PC-3 (cell line): ENCODE measurements around the gene WEE1. TPM values are rescaled to one million over a fixed set of nuclear protein-coding genes. Genes with fewer than 3 reads are reported as not detected.
"Not testable (repeated sequence)": the region's sequence is repeated elsewhere in the genome, so short reads cannot be mapped to it uniquely, and the experiment has no call there.

Source experiments
- ATAC-seq: fragments of 200-7000 bp; cut with Tn5 transposase; 2 replicates; pipeline ENCODE4 v1.9.1; 2020; ENCODE audit warnings: mild to moderate bottlenecking, moderate library complexity
- BruUV-seq: library from RNA; stranded (reverse); fragments of 400-500 nt; replicated peaks from 2 replicates; lab custom pipeline; 2021; lab: Mats Ljungman, UMichigan
- CTCF ChIA-PET: fragments of 300-600 bp; sonication (Branson Sonifier 250); formaldehyde crosslinking; loops from one replicate; lab custom pipeline; 2022; ENCODE audit warnings: antibody characterized with exemption; lab: Charles Lee
- POLR2A ChIA-PET: fragments of 300-600 bp; sonication (Branson Sonifier 250); formaldehyde crosslinking; loops from one replicate; lab custom pipeline; 2022; ENCODE audit warnings: antibody characterized with exemption; ENCODE audit not compliant: unreplicated experiment; lab: Charles Lee
- DNase-seq: peaks from one replicate; pipeline ENCODE4 v3.0.0-alpha.2; 2015
- H2AFZ ChIP-seq: fragments of 300-600 bp; sonication (generic); 2 replicates; pipeline ENCODE4 v1.6.0; 2016; ENCODE audit warnings: antibody characterized with exemption, low read length
- H3F3A ChIP-seq: fragments of 300-600 bp; sonication (generic); one replicate; pipeline ENCODE4 v1.6.0; 2017; ENCODE audit warnings: antibody characterized with exemption, low read length, control low read depth, mild to moderate bottlenecking; ENCODE audit not compliant: unreplicated experiment
- H3K27ac ChIP-seq: fragments of 300-600 bp; sonication (generic); 2 replicates; pipeline ENCODE4 v1.5.1; 2016; ENCODE audit warnings: mild to moderate bottlenecking, low read length
- H3K27me3 ChIP-seq: fragments of 300-600 bp; sonication (generic); 2 replicates; pipeline ENCODE4 v1.6.1; 2016; ENCODE audit warnings: low read length, mixed read lengths
- H3K36me3 ChIP-seq: fragments of 300-600 bp; sonication (generic); 2 replicates; pipeline ENCODE4 v1.6.1; 2016; ENCODE audit warnings: low read depth, mixed run types, low read length, mixed read lengths
- H3K4me1 ChIP-seq: fragments of 300-600 bp; sonication (generic); 2 replicates; pipeline ENCODE4 v1.5.1; 2016; ENCODE audit warnings: low read length; ENCODE audit not compliant: insufficient read depth
- H3K4me2 ChIP-seq: fragments of 300-600 bp; sonication (generic); 2 replicates; pipeline ENCODE4 v1.6.0; 2016; ENCODE audit warnings: low read length
- H3K4me3 ChIP-seq: fragments of 300-600 bp; sonication (generic); 2 replicates; pipeline ENCODE4 v1.5.1; 2016; ENCODE audit warnings: mild to moderate bottlenecking, low read length, mixed read lengths
- H3K79me2 ChIP-seq: fragments of 300-600 bp; sonication (generic); 2 replicates; pipeline ENCODE4 v1.6.1; 2017; ENCODE audit warnings: low read length, mixed read lengths
- H3K9ac ChIP-seq: fragments of 300-600 bp; sonication (generic); 2 replicates; pipeline ENCODE4 v1.6.0; 2016; ENCODE audit warnings: mild to moderate bottlenecking, low read length
- H3K9me2 ChIP-seq: fragments of 300-600 bp; sonication (generic); replicated peaks from 2 replicates; pipeline ENCODE4 v1.6.1; 2016; ENCODE audit warnings: mixed run types, low read length, mixed read lengths
- H3K9me3 ChIP-seq: fragments of 300-600 bp; sonication (generic); 2 replicates; pipeline ENCODE4 v1.6.1; 2016; ENCODE audit warnings: low read length, mixed read lengths
- H4K20me1 ChIP-seq: fragments of 300-600 bp; sonication (generic); 2 replicates; pipeline ENCODE4 v1.6.1; 2016; ENCODE audit warnings: low read length, mixed read lengths
- EZH2 ChIP-seq: fragments of 300-600 bp; sonication (generic); IDR thresholded peaks from one replicate; pipeline ENCODE4 v1.6.1; 2017; ENCODE audit warnings: antibody characterized with exemption, mild to moderate bottlenecking, low read length; ENCODE audit not compliant: unreplicated experiment
- EZH2phosphoT487 ChIP-seq: fragments of 300-600 bp; sonication (generic); IDR thresholded peaks from 2 replicates; pipeline ENCODE4 v1.6.1; 2018; ENCODE audit warnings: mild to moderate bottlenecking, antibody characterized with exemption, low read length, borderline replicate concordance
- intact Hi-C: fragments of 100-400 bp; cut with micrococcal nuclease; formaldehyde crosslinking; loops from 2 replicates; pipeline ENCODE4 v1.9.0; 2023
- total RNA-seq: library from RNA; depleted of rRNA; stranded (reverse); fragments of >200 nt; gene quantifications from 2 replicates; pipeline ENCODE4 v1.2.3, GENCODE V29; 2014
- TF ChIP-seq, protein P1 (sequence below): fragments of 300-600 bp; sonication (generic); conservative IDR thresholded peaks from 2 replicates; pipeline ENCODE4 v1.5.1; 2017; ENCODE audit warnings: antibody characterized with exemption, low read depth, mild to moderate bottlenecking, low read length

Gene WEE1
- total RNA-seq, 1 experiment from 2014 or later = 46.9 TPM

DNA sequence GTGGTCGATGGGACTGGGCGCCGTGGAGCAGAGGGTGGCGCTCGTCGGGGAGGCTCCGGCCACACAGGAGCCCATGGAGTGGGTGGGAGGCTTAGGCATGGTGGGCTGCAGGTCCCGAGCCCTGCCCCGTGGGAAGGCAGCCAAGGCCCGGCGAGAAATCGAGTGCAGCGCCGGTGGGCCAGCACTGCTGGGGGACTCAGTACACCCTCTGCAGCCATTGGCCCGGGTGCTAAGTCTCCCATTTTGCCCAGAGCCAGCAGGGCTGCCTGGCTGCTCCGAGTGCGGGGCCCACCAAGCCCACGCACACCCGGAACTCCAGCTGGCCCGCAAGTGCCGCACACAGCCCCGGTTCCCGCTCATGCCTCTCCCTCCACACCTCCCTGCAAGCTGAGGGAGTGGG lies 49.6 kb downstream of the WEE1 start:
- H2AFZ ChIP-seq, intact Hi-C loops, H3K27me3 ChIP-seq, H3K4me1 ChIP-seq, H3K36me3 ChIP-seq, BruUV-seq, CTCF ChIA-PET, H4K20me1 ChIP-seq, H3K27ac ChIP-seq, H3K4me3 ChIP-seq, H3F3A ChIP-seq, H3K9ac ChIP-seq, ATAC-seq, POLR2A ChIA-PET, H3K9me2 ChIP-seq, H3K79me2 ChIP-seq, H3K9me3 ChIP-seq, H3K4me2 ChIP-seq, DNase-seq: not testable (repeated sequence)

DNA sequence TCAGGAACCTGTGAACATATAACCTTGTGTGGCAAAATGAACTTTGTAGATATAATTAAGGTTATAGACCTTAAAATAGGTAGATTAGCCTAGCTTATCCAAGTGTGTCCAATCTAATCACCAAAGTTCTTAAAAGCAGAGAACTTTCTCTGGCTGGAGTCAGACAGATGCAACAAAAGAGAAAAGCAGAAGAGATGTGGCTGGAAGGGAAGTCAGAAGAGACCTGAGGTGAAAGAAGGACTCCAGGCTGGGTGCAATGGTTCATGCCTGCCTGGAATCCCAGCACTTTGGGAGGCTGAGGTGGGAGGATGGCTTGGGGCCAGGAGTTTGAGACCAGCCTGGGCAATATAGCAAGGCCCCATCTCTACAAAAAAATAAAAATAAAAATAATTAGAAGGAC lies 51.0 kb downstream of the WEE1 start:
- intact Hi-C loops = no loop called here
- H3K27ac ChIP-seq = no peak overlapping the region
- ChIA-PET CTCF (no interaction called here), POLR2A (no interaction called here)
- H4K20me1 ChIP-seq = no peaks in the 10 kb centered on the region
- no peaks in the 10 kb centered on the region for H3K27me3 ChIP-seq
- no peak for ATAC-seq
- H3K4me1 ChIP-seq = no peaks in the 10 kb centered on the region
- no peaks in the 10 kb centered on the region for H3K79me2 ChIP-seq
- no peak overlapping the region for H3K4me2 ChIP-seq
- TF ChIP-seq EZH2 (no peak), EZH2phosphoT487 (no peak)
- TF ChIP-seq, protein P1, sequence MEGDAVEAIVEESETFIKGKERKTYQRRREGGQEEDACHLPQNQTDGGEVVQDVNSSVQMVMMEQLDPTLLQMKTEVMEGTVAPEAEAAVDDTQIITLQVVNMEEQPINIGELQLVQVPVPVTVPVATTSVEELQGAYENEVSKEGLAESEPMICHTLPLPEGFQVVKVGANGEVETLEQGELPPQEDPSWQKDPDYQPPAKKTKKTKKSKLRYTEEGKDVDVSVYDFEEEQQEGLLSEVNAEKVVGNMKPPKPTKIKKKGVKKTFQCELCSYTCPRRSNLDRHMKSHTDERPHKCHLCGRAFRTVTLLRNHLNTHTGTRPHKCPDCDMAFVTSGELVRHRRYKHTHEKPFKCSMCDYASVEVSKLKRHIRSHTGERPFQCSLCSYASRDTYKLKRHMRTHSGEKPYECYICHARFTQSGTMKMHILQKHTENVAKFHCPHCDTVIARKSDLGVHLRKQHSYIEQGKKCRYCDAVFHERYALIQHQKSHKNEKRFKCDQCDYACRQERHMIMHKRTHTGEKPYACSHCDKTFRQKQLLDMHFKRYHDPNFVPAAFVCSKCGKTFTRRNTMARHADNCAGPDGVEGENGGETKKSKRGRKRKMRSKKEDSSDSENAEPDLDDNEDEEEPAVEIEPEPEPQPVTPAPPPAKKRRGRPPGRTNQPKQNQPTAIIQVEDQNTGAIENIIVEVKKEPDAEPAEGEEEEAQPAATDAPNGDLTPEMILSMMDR = no peak
- H3K9me2 ChIP-seq = no peaks in the 10 kb centered on the region
- H3K9ac ChIP-seq = no peak overlapping the region
- H3K9me3 ChIP-seq = no peaks in the 10 kb centered on the region
- DNase-seq = no peak
- H3K36me3 ChIP-seq = no peaks in the 10 kb centered on the region
- no peaks in the 10 kb centered on the region for H3F3A ChIP-seq
- BruUV-seq = no TSS peak
- no peak overlapping the region for H3K4me3 ChIP-seq
- no peak overlapping the region for H2AFZ ChIP-seq

DNA sequence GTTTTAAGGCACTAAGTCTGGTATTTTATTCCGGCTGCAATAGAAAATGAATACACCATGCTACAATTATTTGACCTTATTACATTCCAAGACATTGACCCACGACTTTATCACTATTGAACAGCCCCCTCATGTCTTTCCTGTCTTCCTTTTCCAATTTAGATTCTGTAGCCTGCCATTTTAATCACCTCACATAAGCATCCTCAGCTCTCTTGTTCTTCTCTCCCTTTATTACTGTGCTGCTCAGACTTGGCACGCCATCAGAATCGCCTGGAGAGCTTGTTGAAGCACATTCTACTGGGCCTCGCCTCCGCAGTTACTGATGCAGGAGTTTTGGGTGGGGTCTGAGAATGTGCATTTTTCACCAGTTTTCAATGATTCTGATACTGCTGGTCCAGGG lies 51.7 kb downstream of the WEE1 start:
- no peak overlapping the region for H3K4me2 ChIP-seq
- DNase-seq = no peak
- H2AFZ ChIP-seq = no peak overlapping the region
- TF ChIP-seq, protein P1 = no peak
- TF ChIP-seq EZH2 (no peak), EZH2phosphoT487 (no peak)
- H3F3A ChIP-seq = no peaks in the 10 kb centered on the region
- H3K27me3 ChIP-seq = no peaks in the 10 kb centered on the region
- ATAC-seq = no peak
- H3K36me3 ChIP-seq = no peaks in the 10 kb centered on the region
- ChIA-PET POLR2A (no interaction called here), CTCF (no interaction called here)
- no peaks in the 10 kb centered on the region for H3K9me3 ChIP-seq
- no peak overlapping the region for H3K4me3 ChIP-seq
- intact Hi-C loops = no loop called here
- no peak overlapping the region for H3K9ac ChIP-seq
- no peaks in the 10 kb centered on the region for H4K20me1 ChIP-seq
- no TSS peak for BruUV-seq
- no peaks in the 10 kb centered on the region for H3K4me1 ChIP-seq
- no peak overlapping the region for H3K27ac ChIP-seq
- no peaks in the 10 kb centered on the region for H3K9me2 ChIP-seq
- no peaks in the 10 kb centered on the region for H3K79me2 ChIP-seq
